Measurements from ENCODE around the gene CTSW.
"Not testable (repeated sequence)": the region's sequence is repeated elsewhere in the genome, so short reads cannot be mapped to it uniquely, and the experiment has no call there.

Gene CTSW

DNA sequence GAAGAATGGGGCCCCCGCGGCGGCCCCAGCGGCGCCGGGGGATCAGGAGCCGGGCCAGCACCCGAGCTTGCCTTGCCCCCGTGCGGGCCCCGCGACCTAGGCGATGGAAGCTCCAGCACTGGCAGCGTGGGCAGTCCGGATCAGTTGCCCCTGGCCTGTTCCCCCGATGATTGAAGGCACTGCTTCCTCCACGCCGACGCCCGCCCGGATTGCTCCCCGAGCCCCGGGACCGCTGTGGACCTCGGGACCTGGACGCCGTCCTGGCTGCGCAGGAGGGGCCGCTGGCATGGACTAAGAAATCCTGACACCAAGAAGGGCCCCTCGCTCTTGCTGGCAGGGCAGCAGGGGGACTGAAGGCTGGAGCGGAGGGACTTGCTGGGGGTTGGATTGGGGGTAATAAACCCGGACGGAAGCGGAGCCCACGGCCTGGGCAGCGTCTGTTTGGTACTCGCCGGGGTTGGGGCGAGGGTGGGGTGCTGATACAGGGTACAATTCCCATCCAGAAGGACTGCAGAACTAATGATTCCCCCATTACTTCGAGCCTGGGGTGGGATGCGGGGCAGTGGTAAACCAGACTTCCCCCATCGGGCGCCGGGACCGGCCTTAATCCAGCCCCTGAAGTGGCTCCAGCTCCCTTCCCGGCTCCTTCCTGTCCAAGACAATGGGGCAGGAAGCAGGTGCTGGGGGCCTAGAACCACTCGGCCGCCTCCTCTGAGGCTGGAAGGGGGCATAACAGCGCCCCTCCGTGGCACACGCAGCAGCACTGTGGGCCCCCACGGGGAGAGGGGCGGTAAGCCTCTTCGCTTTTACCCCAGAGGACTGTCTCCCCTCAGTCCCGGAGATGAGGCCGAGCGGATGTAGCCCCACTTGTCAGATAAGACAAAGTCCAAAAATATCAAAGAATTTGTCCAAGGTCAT lies 11.8 kb downstream of the CTSW start:
- H3K9ac ChIP-seq (ENCODE audit: low read length): peak overlapping the region; percentile 86
- peak overlapping the region; percentile 73; the same call in 1 of the 2 replicates for H3K27ac ChIP-seq (ENCODE audit: low read depth, low read length)
- no peaks in the 10 kb centered on the region for H3K9me3 ChIP-seq (ENCODE audit: control insufficient read depth, insufficient read depth, low read depth, low read length)
- H3K27me3 ChIP-seq (ENCODE audit: control insufficient read depth, insufficient read depth, low read length): peaks cover 14% of the 10 kb centered on the region
- peaks cover 19% of the 10 kb centered on the region for H3K36me3 ChIP-seq (ENCODE audit: control insufficient read depth, insufficient read depth, low read length)
- H3K4me3 ChIP-seq (ENCODE audit: low read depth, low read length): peak overlapping the region; percentile 94
- peaks cover 32% of the 10 kb centered on the region for H3K4me1 ChIP-seq (ENCODE audit: control insufficient read depth, insufficient read depth, low read length)

DNA sequence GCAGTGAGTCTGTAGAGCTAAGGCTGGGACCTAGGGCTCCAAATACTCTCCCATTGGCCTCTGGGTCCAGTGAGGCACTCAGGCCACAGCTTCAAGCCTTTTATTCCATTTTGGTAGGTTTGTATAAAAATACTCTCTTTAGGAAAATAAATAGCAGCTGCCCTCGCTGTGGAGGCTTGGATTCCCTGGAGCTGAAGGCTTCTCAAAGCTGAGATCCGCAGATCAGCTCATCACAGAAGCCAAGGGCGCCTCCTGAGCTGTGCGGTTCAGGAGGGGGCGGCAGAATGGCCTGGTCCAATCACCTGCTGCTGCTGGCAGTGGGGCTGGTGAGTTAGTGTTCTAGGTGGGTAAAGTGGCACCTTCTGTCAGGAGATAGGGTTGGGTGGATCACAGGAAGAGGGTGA lies 12.5 kb downstream of the CTSW start:
- Histone ChIP-seq H3K4me3 (ENCODE audit: low read depth, low read length) (peak overlapping the region; percentile 94), H3K36me3 (ENCODE audit: control insufficient read depth, insufficient read depth, low read length) (peaks cover 19% of the 10 kb centered on the region), H3K9ac (ENCODE audit: low read length) (peak overlapping the region; percentile 86), H3K27me3 (ENCODE audit: control insufficient read depth, insufficient read depth, low read length) (peaks cover 14% of the 10 kb centered on the region), H3K4me1 (ENCODE audit: control insufficient read depth, insufficient read depth, low read length) (peaks cover 32% of the 10 kb centered on the region)
- not testable (repeated sequence) for H3K9me3 ChIP-seq (ENCODE audit: control insufficient read depth, insufficient read depth, low read depth, low read length); H3K27ac ChIP-seq (ENCODE audit: low read depth, low read length)

DNA sequence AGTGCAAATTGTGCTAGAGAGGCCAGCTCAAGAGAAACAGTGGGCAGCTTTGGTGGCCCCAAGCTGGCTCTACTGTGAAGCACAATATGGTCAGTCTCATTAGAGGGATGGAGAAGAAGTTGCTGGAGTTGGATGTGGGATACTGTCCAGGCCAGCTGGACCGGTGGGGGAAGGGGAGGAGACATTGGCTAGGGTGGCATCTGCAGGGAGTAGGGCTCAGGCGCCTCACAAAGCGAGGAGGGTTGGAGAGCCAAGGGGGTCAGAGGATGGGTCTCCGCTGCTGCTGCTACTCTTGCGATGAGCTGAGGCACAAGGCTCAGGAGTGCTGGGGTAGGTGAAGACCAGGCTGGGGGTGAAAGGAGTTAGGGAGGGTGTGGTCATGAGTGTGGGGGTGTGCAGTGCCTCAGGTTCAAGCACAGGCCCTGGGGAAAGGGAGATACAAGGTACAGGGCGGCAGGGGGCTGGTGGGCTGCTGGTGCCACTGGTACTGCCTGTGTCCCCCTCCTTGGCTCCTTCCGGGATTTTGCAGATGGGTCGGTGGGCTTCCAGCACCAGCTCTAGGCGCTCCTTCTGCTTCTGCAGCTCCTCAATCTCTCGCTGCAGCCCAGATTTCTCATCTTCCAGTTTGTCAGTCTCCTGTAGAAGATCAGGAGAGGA lies 13.2 kb downstream of the CTSW start:
- no peak overlapping the region for H3K4me3 ChIP-seq (ENCODE audit: low read depth, low read length)
- no peak overlapping the region for H3K9ac ChIP-seq (ENCODE audit: low read length)
- no peak overlapping the region for H3K27ac ChIP-seq (ENCODE audit: low read depth, low read length)
- H3K36me3 ChIP-seq (ENCODE audit: control insufficient read depth, insufficient read depth, low read length): peaks cover 18% of the 10 kb centered on the region
- peaks cover 14% of the 10 kb centered on the region for H3K27me3 ChIP-seq (ENCODE audit: control insufficient read depth, insufficient read depth, low read length)
- peaks cover 27% of the 10 kb centered on the region for H3K4me1 ChIP-seq (ENCODE audit: control insufficient read depth, insufficient read depth, low read length)
- no peaks in the 10 kb centered on the region for H3K9me3 ChIP-seq (ENCODE audit: control insufficient read depth, insufficient read depth, low read depth, low read length)

DNA sequence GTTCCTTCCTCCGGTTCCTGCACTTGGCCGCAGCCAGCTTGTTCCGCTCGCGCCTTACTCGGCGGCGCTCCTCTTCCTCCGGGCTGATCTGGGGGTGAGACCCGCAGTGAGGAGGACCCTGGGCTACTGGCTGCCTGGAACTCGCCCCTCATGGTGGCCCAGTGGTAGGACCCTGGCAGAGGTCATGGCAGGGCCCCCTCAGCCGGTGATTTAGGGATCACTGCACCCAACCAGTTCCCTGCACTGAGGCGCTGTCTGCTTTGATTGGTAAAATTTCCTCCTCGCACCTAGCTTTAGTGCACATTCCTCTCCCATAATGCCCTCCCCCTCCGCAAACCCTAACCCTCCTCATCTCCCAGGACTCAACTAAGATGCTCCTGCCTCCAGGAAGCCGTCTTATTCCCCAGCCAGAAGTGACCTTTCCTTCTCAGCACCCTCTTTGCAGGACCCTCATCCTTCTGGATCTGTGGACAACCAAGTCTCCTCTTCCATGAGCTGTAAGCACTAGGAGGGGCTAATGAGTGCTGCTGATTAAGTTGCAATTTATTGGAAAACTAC lies 14.5 kb downstream of the CTSW start:
- Histone ChIP-seq H3K9me3 (ENCODE audit: control insufficient read depth, insufficient read depth, low read depth, low read length) (no peaks in the 10 kb centered on the region), H3K36me3 (ENCODE audit: control insufficient read depth, insufficient read depth, low read length) (peaks cover 18% of the 10 kb centered on the region), H3K9ac (ENCODE audit: low read length) (no peak overlapping the region), H3K4me1 (ENCODE audit: control insufficient read depth, insufficient read depth, low read length) (peaks cover 28% of the 10 kb centered on the region), H3K27ac (ENCODE audit: low read depth, low read length) (no peak overlapping the region), H3K4me3 (ENCODE audit: low read depth, low read length) (no peak overlapping the region), H3K27me3 (ENCODE audit: control insufficient read depth, insufficient read depth, low read length) (peaks cover 21% of the 10 kb centered on the region)

DNA sequence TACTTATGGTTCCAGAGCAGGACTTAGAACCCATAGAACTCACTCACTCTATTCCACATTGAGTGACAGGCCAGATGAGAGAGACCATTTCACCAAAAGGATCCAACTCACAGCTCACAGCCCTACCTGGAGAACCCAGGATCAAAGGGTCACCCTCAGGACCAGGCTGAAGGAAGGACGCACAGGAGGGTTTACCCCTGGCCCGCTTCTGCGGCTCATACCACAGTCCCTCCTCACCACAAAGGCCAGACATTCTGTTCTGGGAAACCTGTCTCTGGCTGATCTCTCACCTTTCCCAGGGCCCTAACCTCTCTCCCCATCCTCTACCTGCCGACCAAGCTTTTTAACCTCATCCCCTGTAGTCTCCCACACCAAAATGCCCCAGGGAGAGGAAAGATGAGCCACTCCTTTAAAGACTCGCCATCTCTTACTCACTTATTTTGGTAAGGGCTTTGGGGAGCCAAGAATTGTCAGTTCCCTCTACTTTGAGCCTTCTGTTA lies 15.9 kb downstream of the CTSW start:
- H3K36me3 ChIP-seq (ENCODE audit: control insufficient read depth, insufficient read depth, low read length): peaks cover 18% of the 10 kb centered on the region

DNA sequence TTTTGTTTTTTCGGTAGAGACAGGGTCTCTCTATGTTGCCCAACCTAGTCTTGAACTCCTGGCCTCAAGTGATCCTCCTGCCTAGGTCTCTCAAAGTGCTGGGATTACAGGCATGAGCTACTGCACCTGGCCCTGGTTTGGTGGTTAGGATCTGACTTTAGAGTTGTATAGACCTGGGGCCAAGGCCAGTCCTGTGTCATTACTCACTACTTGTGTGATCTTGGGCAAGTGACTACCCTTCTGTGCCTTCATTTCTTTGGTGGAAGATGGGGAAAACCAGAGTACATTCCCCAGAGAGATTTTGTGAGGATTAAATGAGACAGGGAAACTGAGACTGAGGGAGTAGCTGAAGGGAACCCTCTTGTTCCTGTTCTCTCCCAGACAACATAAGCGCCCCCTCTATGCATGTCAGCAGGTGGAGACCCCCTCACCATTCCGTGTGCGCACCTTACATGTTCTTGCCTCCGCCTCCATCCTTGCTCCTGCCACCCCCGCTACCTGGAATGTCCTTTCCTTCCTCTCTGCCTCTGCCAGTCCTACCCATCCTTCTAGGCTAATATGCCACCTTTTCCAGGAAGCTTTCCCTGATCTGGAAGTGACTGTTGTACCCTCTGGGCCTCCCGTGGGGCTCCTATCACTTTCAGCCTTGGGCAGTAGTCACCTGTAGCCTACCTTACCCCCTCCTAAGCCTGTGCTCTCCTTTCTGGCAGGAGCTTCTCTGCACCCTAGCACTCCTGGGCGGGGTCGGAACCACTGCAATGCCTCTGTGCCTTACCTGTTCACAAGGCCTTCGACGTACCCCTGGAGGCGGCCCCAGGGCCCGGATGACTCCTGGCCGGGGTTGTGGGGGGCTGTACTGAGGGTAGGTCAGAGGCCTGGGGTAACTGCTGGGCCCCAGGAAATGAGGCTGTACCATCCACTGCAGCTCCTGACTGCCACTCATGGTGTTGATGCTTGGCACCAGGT lies 16.7 kb downstream of the CTSW start:
- Histone ChIP-seq H3K9ac (ENCODE audit: low read length) (no peak overlapping the region), H3K36me3 (ENCODE audit: control insufficient read depth, insufficient read depth, low read length) (peaks cover 18% of the 10 kb centered on the region), H3K27me3 (ENCODE audit: control insufficient read depth, insufficient read depth, low read length) (peaks cover 26% of the 10 kb centered on the region), H3K4me1 (ENCODE audit: control insufficient read depth, insufficient read depth, low read length) (peaks cover 19% of the 10 kb centered on the region), H3K4me3 (ENCODE audit: low read depth, low read length) (no peak overlapping the region), H3K27ac (ENCODE audit: low read depth, low read length) (no peak overlapping the region), H3K9me3 (ENCODE audit: control insufficient read depth, insufficient read depth, low read depth, low read length) (no peaks in the 10 kb centered on the region)

More for the DNA sequence above, 15.9 kb downstream of the CTSW start:
- H3K4me1 ChIP-seq (ENCODE audit: control insufficient read depth, insufficient read depth, low read length): peaks cover 19% of the 10 kb centered on the region
- H3K27ac ChIP-seq (ENCODE audit: low read depth, low read length): no peak overlapping the region
- no peak overlapping the region for H3K4me3 ChIP-seq (ENCODE audit: low read depth, low read length)
- H3K9me3 ChIP-seq (ENCODE audit: control insufficient read depth, insufficient read depth, low read depth, low read length): no peaks in the 10 kb centered on the region
- no peak overlapping the region for H3K9ac ChIP-seq (ENCODE audit: low read length)
- H3K27me3 ChIP-seq (ENCODE audit: control insufficient read depth, insufficient read depth, low read length): peaks cover 18% of the 10 kb centered on the region

DNA sequence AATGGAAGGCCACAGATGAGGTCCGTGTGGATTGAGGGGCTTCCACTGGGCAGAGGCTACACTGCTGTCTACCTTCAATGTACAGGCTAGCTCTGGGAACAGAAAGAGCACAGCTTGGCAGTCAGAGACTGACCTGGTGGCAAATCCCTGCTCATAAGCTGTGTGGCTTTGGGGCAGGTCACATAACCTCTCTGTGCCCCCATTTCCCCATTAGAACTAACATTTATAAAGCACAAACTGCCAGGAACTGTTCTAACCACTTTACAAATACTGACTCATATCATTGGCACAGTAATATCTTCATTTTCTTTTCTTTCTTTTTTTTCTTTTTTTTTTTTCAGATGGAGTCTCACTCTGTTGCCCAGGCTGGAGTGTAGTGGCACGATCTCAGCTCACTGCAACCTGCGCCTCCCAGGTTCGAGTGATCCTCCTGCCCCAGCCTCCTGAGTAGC lies 17.4 kb downstream of the CTSW start:
- Histone ChIP-seq H3K4me1 (ENCODE audit: control insufficient read depth, insufficient read depth, low read length) (peaks cover 15% of the 10 kb centered on the region), H3K36me3 (ENCODE audit: control insufficient read depth, insufficient read depth, low read length) (peaks cover 18% of the 10 kb centered on the region), H3K27me3 (ENCODE audit: control insufficient read depth, insufficient read depth, low read length) (peaks cover 33% of the 10 kb centered on the region), H3K4me3 (ENCODE audit: low read depth, low read length) (no peak overlapping the region), H3K9ac (ENCODE audit: low read length) (no peak overlapping the region), H3K27ac (ENCODE audit: low read depth, low read length) (no peak overlapping the region), H3K9me3 (ENCODE audit: control insufficient read depth, insufficient read depth, low read depth, low read length) (no peaks in the 10 kb centered on the region)

DNA sequence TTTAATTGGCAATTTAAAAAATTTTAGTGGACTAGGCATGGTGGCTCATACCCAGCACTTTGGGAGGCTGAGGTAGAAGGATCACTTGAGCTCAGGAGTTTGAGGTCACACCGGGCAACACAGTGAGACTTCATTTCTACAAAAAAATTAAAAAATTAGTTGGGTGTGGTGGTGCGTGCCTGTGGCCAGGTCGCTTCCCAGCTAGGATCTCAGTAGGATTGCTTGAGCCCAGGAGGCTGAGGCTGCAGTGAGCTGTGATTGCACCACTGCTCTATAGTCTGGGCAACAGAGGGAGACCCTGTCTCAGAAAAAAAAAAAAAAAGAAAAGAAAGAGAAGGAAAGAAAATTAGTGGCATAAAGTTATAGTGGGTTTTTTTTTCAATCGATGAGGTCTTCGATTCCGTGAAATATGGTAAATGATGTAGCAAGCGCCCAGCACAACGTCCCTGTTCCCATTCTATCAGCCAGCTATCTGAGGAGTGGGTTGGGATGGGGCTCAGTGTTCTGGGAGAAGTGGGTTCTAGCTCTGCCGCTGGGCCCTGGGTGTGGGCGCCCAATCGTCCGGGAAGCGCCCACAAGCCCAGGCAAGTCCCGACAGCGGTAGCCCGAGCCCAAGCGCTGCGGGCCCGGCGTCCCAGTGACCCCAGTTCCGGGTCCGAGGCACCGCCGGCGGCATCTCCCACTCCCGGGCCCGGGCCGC lies 19.2 kb downstream of the CTSW start:
- peak overlapping the region; percentile 97 for H3K4me3 ChIP-seq (ENCODE audit: low read depth, low read length)
- H3K36me3 ChIP-seq (ENCODE audit: control insufficient read depth, insufficient read depth, low read length): peaks cover 18% of the 10 kb centered on the region
- H3K27me3 ChIP-seq (ENCODE audit: control insufficient read depth, insufficient read depth, low read length): peaks cover 43% of the 10 kb centered on the region
- H3K9ac ChIP-seq (ENCODE audit: low read length): peak overlapping the region; percentile 98
- no peak overlapping the region; the same call in 1 of the 2 replicates for H3K27ac ChIP-seq (ENCODE audit: low read depth, low read length)
- peaks cover 18% of the 10 kb centered on the region; the same call in 1 of the 2 replicates for H3K4me1 ChIP-seq (ENCODE audit: control insufficient read depth, insufficient read depth, low read length)
- H3K9me3 ChIP-seq (ENCODE audit: control insufficient read depth, insufficient read depth, low read depth, low read length): no peaks in the 10 kb centered on the region

DNA sequence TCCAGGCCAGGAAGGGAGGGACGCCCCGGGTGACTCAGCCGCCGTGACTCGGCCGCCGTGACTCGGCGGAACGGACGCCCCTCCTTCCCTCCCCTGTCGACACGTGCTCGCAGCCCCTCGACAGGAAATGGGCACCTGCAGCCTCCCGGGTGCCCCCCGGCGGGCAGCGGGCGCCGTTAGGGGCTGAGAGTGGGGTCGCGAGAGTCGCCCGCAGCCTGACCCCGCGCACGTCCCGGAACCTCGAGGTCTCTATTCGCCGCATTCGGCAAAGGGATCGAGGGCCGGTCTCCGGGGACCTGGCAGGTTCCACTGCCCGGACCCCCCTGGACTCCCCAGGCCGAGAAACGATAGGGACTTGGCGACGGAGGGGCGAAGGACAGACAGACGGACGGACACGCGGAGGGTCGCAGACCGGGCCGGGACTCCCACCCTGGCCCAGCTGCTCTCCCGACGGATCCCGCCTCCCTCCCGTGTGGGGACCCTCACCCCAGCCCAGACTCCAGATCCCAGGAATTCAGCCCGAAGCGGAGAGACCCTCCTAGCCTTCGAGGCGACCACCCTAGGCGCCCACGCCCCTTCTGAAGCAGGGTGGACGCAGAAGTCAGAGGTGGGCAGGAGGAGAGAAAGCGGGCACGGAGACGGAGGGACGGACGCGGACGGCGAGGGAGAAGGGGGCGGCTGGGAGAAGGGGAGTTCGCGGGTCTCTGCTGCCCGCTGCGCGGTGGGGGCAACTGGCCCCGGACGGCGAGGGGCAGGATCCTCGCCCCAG lies 19.9 kb downstream of the CTSW start:
- Histone ChIP-seq H3K9me3 (ENCODE audit: control insufficient read depth, insufficient read depth, low read depth, low read length) (no peaks in the 10 kb centered on the region), H3K9ac (ENCODE audit: low read length) (peak overlapping the region; percentile 98), H3K4me3 (ENCODE audit: low read depth, low read length) (peak overlapping the region; percentile 97), H3K4me1 (ENCODE audit: control insufficient read depth, insufficient read depth, low read length) (peaks cover 14% of the 10 kb centered on the region; the same call in 1 of the 2 replicates), H3K27ac (ENCODE audit: low read depth, low read length) (peak overlapping the region; percentile 78; the same call in 1 of the 2 replicates), H3K36me3 (ENCODE audit: control insufficient read depth, insufficient read depth, low read length) (peaks cover 18% of the 10 kb centered on the region), H3K27me3 (ENCODE audit: control insufficient read depth, insufficient read depth, low read length) (peaks cover 43% of the 10 kb centered on the region)

Data from HUES6 (cell line).